IPS-15b (cell line): ENCODE measurements around the gene DMRT3.

Experiments used
- H3K27me3 ChIP-seq: one replicate; pipeline ENCODE4 v1.6.1; 2013; ENCODE audit warnings: low read length; ENCODE audit not compliant: control insufficient read depth, insufficient read depth
- H3K36me3 ChIP-seq: one replicate; pipeline ENCODE4 v1.6.1; 2013; ENCODE audit warnings: low read length; ENCODE audit not compliant: control insufficient read depth, insufficient read depth
- H3K4me1 ChIP-seq: one replicate; pipeline ENCODE4 v1.6.1; 2013; ENCODE audit warnings: mild to moderate bottlenecking, low read length; ENCODE audit not compliant: control insufficient read depth, insufficient read depth
- H3K4me3 ChIP-seq: one replicate; pipeline ENCODE4 v1.5.1; 2013; ENCODE audit warnings: low read depth, low read length
- H3K9ac ChIP-seq: one replicate; pipeline ENCODE4 v1.6.1; 2013; ENCODE audit warnings: low read depth, mild to moderate bottlenecking, low read length
- H3K9me3 ChIP-seq: one replicate; pipeline ENCODE4 v1.6.1; 2013; ENCODE audit warnings: mild to moderate bottlenecking, low read length; ENCODE audit not compliant: control insufficient read depth, insufficient read depth

Gene DMRT3

DNA sequence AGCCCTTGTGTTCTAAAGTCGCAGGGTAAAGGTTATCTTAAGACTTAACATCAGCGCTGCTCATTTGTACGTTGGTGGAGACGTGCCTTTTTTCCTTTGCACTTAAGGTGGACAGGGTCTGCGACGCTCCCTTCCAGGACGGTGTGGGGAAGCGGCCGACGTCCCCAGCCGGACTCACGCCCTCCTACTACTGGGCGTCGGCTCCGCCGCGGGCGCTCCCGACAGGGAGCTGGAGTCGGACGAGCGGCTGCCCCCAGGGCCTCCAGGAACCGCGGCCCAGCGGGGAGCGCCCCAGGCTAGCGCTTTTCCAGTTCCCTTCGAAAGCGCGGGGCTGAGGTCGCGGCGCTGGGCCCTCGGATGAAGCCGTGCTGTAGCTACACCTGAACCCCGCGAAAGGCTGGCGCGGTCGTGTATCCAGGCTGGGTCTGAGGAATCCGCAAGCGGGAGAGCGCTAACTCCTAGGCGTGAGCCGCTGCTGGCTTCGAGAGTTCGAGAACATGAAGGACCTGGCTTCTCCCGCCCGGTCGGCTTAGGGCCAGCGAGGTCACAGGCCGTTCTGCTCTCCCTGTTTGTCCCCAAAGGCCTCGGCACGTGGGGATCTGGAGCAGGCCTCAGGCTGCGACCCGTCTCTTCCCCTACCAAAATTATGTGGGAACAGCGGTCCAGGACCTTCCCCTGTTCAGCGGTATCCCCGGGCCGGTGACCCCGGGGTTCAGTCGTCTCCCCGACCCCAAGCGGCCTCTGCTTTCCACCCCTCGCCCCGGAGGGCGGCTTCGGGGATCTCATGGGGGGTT is 3.8 kb upstream of the DMRT3 start:
- Histone ChIP-seq H3K9ac (no peak overlapping the region), H3K4me3 (peak overlapping the region; percentile 40), H3K36me3 (no peaks in the 10 kb centered on the region), H3K4me1 (no peaks in the 10 kb centered on the region), H3K27me3 (peaks cover 89% of the 10 kb centered on the region), H3K9me3 (no peaks in the 10 kb centered on the region)

DNA sequence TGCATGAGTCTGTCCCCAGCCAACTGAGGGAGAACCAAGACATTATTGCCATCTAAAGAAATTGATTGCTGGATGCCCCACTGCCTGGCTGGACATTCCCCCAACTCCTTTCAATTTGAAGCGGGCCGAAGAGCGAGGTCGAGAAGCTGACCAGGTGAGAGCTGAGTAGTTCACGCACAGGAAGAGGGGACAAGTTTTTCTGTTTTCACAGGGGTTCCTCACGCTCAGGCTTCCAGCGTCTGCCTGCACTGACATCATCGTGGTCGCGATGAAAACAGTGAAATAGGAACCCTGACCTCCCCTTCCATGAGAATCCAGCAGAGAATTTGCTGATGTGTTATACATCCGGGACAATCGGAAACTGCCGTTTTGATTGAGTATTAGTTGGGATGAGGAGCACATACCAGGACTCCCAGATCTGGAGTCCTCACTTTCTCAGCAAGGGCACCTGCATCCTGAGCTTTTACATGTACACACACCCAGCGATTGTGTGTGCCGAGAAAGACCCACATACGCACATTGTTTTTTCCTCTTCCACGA is 3.1 kb upstream of the DMRT3 start:
- H3K36me3 ChIP-seq: no peaks in the 10 kb centered on the region
- no peak overlapping the region for H3K9ac ChIP-seq
- H3K27me3 ChIP-seq: peaks cover 91% of the 10 kb centered on the region
- no peaks in the 10 kb centered on the region for H3K4me1 ChIP-seq
- no peaks in the 10 kb centered on the region for H3K9me3 ChIP-seq
- H3K4me3 ChIP-seq: peak overlapping the region; percentile 40

DNA sequence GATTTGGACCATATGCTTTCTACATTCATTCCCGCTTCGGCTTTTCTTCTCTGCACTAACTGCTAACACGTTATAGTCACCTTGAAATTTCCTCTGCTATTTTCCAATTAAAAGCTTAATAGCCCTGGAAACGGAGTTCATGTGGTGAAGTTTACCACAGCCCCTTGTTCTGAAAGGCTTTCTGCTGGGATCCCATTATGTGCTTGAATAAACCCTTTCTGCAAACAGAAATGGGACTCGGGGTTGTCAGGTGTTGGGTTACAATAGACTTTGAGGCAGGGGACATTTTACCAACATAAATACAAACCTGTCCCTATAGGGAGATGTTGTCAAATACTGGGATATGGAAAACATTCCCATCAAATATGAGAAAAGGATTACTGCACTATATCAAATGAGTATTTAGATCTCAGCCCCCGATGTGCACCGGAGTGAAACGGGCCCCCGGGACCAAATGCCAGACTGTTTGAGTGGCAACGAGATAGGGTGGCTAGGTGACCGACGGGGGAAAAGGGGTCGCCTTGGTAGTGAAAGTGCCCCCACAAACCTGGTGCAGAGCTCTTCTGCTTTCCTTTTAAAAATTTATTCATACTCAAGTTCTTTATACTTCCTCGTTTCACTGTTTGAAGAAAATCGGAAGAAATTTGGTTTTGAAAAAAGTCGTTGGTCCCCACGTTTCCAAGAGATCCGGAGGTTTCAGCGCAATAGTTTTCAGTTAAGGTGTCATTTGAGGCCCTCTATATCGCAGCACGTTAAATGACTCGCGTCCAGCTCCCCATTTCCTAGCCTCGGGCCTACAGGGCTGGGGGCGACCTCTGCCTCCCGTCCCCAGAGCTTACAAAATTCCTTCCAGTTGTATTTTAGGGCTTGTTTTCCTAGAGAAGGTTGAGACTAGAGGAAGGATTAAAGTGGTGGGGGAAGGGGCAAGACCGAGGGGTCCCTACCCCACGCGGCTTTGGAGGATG is 2.1 kb upstream of the DMRT3 start:
- H3K9me3 ChIP-seq: no peaks in the 10 kb centered on the region
- H3K36me3 ChIP-seq: no peaks in the 10 kb centered on the region
- H3K27me3 ChIP-seq: peaks cover 91% of the 10 kb centered on the region
- H3K9ac ChIP-seq: no peak overlapping the region
- peak overlapping the region; percentile 45 for H3K4me3 ChIP-seq
- H3K4me1 ChIP-seq: no peaks in the 10 kb centered on the region

DNA sequence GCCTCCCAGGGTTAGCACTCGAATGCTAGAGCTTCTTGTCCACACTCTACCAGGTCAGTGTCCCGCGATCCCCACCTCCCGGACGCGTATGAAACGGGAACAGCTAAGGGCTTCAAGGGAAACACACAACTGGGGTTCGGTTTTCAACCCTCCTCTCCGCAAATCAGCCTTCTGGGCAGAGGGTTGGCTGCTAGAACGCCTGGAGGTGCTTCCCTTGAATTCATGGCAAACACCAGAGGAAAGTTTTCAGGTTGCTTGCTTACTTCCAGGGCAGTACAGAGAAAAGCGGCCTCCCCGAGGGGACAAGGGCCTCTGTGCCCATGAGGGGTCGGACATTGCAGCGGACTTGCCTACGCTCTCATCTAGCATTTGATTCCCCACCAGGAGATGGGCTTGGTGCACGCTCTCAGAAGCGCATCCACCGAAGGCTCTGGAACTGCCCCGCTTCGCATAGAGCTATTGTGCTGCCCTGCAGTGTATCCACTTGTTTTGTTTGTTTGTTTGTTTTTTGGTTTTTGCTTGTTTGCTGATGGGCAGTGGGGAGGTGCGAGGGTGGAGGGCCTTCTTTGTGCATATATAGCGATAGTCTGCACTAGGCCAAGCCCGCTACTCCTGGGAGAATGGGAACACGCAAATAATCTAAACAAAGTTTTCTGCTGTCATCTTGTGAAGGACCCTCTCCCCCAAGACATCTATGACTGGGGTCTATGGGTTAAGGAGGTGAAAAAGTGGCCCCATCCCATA is 1.3 kb upstream of the DMRT3 start:
- H3K4me3 ChIP-seq: peak overlapping the region; percentile 45
- peaks cover 91% of the 10 kb centered on the region for H3K27me3 ChIP-seq
- H3K9me3 ChIP-seq: no peaks in the 10 kb centered on the region
- no peaks in the 10 kb centered on the region for H3K36me3 ChIP-seq
- H3K4me1 ChIP-seq: no peaks in the 10 kb centered on the region
- no peak overlapping the region for H3K9ac ChIP-seq

DNA sequence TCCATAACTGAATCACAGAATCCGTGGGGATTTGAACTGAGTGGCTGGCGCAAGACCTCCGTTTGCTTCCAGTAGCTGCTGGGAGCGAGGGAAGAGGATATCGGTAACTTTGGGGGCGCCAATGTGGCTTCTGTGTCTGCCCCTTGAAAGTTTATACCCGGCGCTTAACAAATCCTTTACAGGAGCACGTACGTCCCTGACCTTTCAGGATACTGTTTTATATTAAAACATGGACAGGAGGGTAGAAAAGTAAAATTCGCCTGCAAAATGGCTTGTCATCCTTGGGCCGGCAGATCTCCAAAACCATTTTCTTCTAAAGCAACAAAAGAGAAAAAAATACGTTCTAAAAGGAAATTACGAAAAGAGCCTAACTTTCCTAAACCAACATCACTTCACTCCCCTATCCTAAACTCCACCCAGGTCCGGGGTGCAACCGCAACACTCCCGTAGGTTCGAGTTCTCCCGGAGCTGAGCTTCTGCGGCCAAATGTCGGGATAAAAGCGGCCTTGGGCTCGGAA is 656 bp upstream of the DMRT3 start:
- H3K36me3 ChIP-seq: no peaks in the 10 kb centered on the region
- H3K9ac ChIP-seq: no peak overlapping the region
- no peaks in the 10 kb centered on the region for H3K4me1 ChIP-seq
- H3K27me3 ChIP-seq: peaks cover 91% of the 10 kb centered on the region
- H3K4me3 ChIP-seq: peak overlapping the region; percentile 48
- H3K9me3 ChIP-seq: no peaks in the 10 kb centered on the region

DNA sequence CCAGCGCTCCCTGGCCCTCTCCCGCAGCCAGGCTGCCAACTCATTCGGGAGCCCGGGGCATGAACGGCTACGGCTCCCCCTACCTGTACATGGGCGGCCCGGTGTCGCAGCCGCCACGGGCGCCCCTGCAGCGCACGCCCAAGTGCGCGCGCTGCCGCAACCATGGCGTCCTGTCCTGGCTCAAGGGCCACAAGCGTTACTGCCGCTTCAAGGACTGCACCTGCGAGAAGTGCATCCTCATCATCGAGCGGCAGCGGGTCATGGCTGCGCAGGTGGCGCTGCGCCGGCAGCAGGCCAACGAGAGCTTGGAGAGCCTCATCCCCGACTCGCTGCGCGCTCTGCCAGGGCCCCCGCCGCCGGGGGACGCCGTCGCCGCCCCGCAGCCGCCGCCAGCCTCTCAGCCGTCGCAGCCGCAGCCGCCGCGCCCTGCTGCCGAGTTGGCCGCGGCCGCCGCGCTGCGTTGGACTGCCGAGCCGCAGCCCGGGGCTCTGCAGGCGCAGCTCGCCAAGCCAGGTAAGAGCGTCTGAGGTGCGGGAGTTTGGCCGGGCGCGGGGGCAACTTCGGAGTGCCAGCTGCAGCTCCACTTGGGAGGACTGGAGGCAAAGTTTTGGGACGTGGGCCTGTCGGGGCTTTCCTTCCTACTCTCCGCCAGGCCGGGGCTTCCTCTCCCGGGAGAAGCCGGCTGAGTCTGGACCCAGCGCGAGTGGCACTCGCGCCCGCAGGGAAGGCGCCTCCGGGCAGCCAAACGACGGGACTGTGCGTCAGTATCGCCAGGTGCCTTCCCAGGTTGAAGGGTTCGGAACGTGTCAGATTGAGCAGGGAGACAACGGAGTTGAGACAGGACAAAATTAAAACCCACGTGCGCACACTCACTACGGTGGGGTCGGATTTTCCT is 735 bp downstream of the DMRT3 start:
- Histone ChIP-seq H3K9ac (no peak overlapping the region), H3K4me1 (no peaks in the 10 kb centered on the region), H3K4me3 (peak overlapping the region; percentile 43), H3K36me3 (no peaks in the 10 kb centered on the region), H3K9me3 (no peaks in the 10 kb centered on the region), H3K27me3 (peaks cover 96% of the 10 kb centered on the region)

DNA sequence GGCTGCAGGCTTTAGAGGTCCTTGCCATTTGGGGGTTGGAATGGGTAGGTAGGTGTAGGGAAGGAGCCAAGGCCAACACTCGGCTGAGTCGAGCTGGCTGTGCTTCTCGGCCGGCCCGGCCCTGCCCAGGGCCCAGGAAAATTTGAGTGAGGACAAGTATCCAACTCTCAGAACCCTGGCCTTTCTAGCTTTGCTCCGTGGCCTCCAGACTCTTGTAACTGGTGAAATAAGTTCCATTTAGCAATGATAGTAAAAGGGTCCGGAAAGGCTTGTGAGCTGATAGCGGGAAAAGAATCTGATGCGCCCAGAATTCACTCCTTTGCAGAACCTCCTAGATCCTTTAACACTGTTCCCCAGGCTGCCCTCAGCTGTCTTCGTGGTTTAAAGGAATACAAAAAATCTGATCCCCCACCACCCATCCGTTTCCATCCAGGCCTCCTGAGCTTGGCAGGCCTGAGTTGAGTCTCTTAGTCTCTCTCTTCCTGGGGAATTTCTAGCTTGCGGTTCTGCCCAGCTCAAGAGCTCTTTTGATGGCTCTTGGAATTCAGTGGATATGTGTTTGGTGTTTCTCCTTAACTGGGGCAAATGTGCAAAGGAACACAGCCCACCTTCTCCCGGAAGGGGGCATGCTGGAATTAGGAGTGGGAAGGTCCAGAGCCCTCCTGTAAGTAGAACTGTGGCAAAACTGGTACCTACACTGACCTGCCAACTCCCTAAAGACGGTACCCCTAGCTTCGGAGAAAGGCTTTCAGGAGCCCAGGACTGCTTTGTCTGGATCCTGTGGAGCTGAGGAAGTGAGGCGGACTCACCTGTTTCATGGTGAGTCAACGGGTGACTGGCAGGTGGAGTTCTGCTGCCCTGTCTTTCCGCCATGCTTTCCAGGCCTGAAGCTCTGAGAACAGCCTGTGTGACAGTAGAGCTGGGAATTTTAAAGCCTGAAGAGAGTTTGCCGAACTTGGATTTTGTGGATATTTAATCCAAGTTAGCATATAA is 1.7 kb downstream of the DMRT3 start:
- Histone ChIP-seq H3K36me3 (no peaks in the 10 kb centered on the region), H3K4me3 (peak overlapping the region; percentile 26), H3K4me1 (no peaks in the 10 kb centered on the region), H3K9me3 (no peaks in the 10 kb centered on the region), H3K9ac (no peak overlapping the region), H3K27me3 (peaks cover 96% of the 10 kb centered on the region)

DNA sequence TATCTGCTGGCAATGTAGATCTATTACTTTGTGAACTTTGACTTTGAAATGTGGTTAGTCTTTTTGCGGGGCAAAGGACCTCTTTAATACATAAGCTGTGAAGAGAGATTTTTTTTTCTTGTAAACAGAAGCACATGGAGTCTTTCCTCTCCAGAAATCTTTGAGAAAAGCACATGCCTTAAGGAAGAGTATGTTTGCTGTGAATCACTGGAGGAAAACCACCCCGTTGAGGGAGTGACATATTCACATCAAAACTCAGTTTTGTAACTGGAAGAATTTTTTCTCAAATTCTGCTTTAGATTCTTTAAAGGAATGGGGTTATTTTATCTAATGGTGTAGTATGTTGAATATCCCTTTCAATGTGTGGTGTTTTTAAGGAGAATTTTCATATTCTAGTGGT is 3.5 kb downstream of the DMRT3 start:
- no peaks in the 10 kb centered on the region for H3K4me1 ChIP-seq
- no peaks in the 10 kb centered on the region for H3K9me3 ChIP-seq
- no peak overlapping the region for H3K4me3 ChIP-seq
- no peak overlapping the region for H3K9ac ChIP-seq
- peaks cover 89% of the 10 kb centered on the region for H3K27me3 ChIP-seq
- no peaks in the 10 kb centered on the region for H3K36me3 ChIP-seq

DNA sequence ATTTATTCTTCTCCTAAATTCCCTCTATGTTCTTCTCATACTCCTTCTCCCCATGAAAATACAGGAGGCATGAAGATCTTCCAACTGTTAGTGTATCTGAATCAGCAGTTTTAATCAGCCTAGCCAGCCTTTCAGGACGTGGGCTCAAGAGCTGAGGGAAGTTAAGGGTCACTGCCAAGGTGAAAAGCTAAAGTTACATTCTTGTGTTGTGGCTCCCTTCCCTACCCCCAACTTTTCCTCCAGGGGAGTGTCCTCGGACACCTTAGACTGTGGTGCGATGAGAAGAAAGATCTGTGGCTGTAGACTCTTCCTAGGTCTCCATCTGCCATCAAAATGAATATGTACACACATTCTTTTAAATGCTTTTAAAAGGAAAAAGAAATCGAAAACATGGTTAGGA is 4.2 kb downstream of the DMRT3 start:
- Histone ChIP-seq H3K36me3 (no peaks in the 10 kb centered on the region), H3K27me3 (peaks cover 85% of the 10 kb centered on the region), H3K9me3 (no peaks in the 10 kb centered on the region), H3K4me1 (no peaks in the 10 kb centered on the region), H3K4me3 (no peak overlapping the region), H3K9ac (no peak overlapping the region)

DNA sequence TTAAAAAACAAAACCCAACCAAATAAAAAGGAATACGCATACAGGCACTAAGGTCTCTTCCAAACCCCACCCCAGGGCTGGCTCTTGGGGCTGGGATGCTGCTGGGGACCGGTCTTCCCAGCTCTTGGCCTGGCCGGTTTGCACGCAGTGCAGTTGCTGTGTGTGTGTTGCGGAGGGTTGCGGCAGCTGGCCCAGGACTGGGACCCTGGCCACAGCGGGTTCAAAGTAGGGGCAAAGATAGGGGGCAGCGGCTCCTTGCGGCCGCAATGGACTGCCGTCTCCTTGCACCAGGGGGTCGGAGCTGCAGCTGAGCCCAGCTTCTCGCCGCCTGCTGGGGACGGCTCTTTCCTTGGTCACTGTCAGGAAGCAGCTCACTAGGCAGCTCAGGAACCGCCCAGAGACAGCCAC is 5.0 kb downstream of the DMRT3 start:
- H3K4me3 ChIP-seq: no peak overlapping the region
- H3K9ac ChIP-seq: no peak overlapping the region
- no peaks in the 10 kb centered on the region for H3K9me3 ChIP-seq
- H3K27me3 ChIP-seq: peaks cover 84% of the 10 kb centered on the region
- no peaks in the 10 kb centered on the region for H3K4me1 ChIP-seq
- no peaks in the 10 kb centered on the region for H3K36me3 ChIP-seq
